SK-N-SH treated with all-trans-retinoic acid at 6 μM for 48 hours (cell line): ENCODE results near the gene CDH4.

Source experiments
- ATAC-seq: fragments of 200-7000 bp; cut with Tn5 transposase; 3 replicates; pipeline ENCODE4 v1.9.1; 2020; ENCODE audit warnings: mild to moderate bottlenecking, moderate library complexity
- ARNTL ChIP-seq: fragments of 450-650 bp; formaldehyde crosslinking; IDR thresholded peaks from 2 replicates; pipeline ENCODE4 v1.5.0; 2020; ENCODE audit warnings: low read depth, mild to moderate bottlenecking, moderate library complexity, borderline replicate concordance
- CREB5 ChIP-seq: fragments of 250-450 bp; sonication (Bioruptor Pico); IDR thresholded peaks from 2 replicates; pipeline ENCODE4 v1.5.1; 2020; ENCODE audit warnings: low read depth, mild to moderate bottlenecking, moderate library complexity
- CSDC2 ChIP-seq: fragments of 250-450 bp; sonication (Bioruptor Pico); IDR thresholded peaks from 2 replicates; pipeline ENCODE4 v1.5.0; 2020; ENCODE audit warnings: mild to moderate bottlenecking, moderate library complexity
- CSRNP3 ChIP-seq: fragments of 250-450 bp; sonication (Bioruptor Pico); IDR thresholded peaks from 2 replicates; pipeline ENCODE4 v1.5.1; 2021; ENCODE audit warnings: mild to moderate bottlenecking, moderate library complexity
- ESRRG ChIP-seq: fragments of 250-450 bp; sonication (Bioruptor Pico); IDR thresholded peaks from 2 replicates; pipeline ENCODE4 v1.6.1; 2021; ENCODE audit warnings: mild to moderate bottlenecking
- GLIS3 ChIP-seq: fragments of 250-450 bp; sonication (Bioruptor Pico); IDR thresholded peaks from 2 replicates; pipeline ENCODE4 v1.5.0; 2020; ENCODE audit warnings: mild to moderate bottlenecking, moderate library complexity
- ISL1 ChIP-seq: fragments of 250-450 bp; sonication (Bioruptor Pico); IDR thresholded peaks from 2 replicates; pipeline ENCODE4 v2.1.2; 2022; ENCODE audit warnings: mild to moderate bottlenecking, moderate library complexity
- PATZ1 ChIP-seq: fragments of 250-450 bp; sonication (Bioruptor Pico); IDR thresholded peaks from 2 replicates; pipeline ENCODE4 v1.8.0; 2020; ENCODE audit warnings: mild to moderate bottlenecking, moderate library complexity, borderline replicate concordance
- POU6F1 ChIP-seq: fragments of 250-450 bp; sonication (Bioruptor Pico); IDR thresholded peaks from 2 replicates; pipeline ENCODE4 v1.8.0; 2021; ENCODE audit warnings: low read depth, mild to moderate bottlenecking, moderate library complexity, borderline replicate concordance
- PPARA ChIP-seq: fragments of 250-450 bp; sonication (Bioruptor Pico); IDR thresholded peaks from 2 replicates; pipeline ENCODE4 v1.5.0; 2020; ENCODE audit warnings: mild to moderate bottlenecking, borderline replicate concordance
- RARB ChIP-seq: fragments of 250-450 bp; sonication (Bioruptor Pico); IDR thresholded peaks from 2 replicates; pipeline ENCODE4 v1.8.0; 2021; ENCODE audit warnings: mild to moderate bottlenecking, moderate library complexity
- SNAI2 ChIP-seq: fragments of 250-450 bp; sonication (Bioruptor Pico); IDR thresholded peaks from 2 replicates; pipeline ENCODE4 v1.5.0; 2020; ENCODE audit warnings: mild to moderate bottlenecking, moderate library complexity
- TCF4 ChIP-seq: fragments of 250-450 bp; sonication (Bioruptor Pico); IDR thresholded peaks from 2 replicates; pipeline ENCODE4 v1.8.0; 2021; ENCODE audit warnings: mild to moderate bottlenecking, moderate library complexity, borderline replicate concordance
- TOX ChIP-seq: fragments of 250-450 bp; sonication (Bioruptor Pico); IDR thresholded peaks from 2 replicates; pipeline ENCODE4 v1.8.0; 2021; ENCODE audit warnings: mild to moderate bottlenecking, moderate library complexity, borderline replicate concordance
- TSHZ2 ChIP-seq: fragments of 250-450 bp; sonication (Bioruptor Pico); IDR thresholded peaks from 2 replicates; pipeline ENCODE4 v1.5.0; 2020; ENCODE audit warnings: mild to moderate bottlenecking, moderate library complexity
- ZC3H10 ChIP-seq: fragments of 250-450 bp; sonication (Bioruptor Pico); IDR thresholded peaks from 2 replicates; pipeline ENCODE4 v1.5.1; 2021; ENCODE audit warnings: mild to moderate bottlenecking, moderate library complexity
- ZFP3 ChIP-seq: fragments of 250-450 bp; sonication (Bioruptor Pico); IDR thresholded peaks from 2 replicates; pipeline ENCODE4 v1.5.0; 2020; ENCODE audit warnings: mild to moderate bottlenecking, moderate library complexity
- ZFP30 ChIP-seq: fragments of 450-650 bp; formaldehyde crosslinking; IDR thresholded peaks from 2 replicates; pipeline ENCODE4 v1.5.0; 2022; ENCODE audit warnings: mild to moderate bottlenecking, moderate library complexity
- ZNF70 ChIP-seq: fragments of 450-650 bp; formaldehyde crosslinking; IDR thresholded peaks from 2 replicates; pipeline ENCODE4 v1.5.0; 2020; ENCODE audit warnings: mild to moderate bottlenecking, moderate library complexity
- ZNF8 ChIP-seq: fragments of 450-650 bp; formaldehyde crosslinking; IDR thresholded peaks from 2 replicates; pipeline ENCODE4 v1.5.0; 2020; ENCODE audit warnings: mild to moderate bottlenecking, moderate library complexity

Gene CDH4

GRCh38 chr20:61923371-61924166 lies 671.5 kb downstream of the CDH4 start:
- TF ChIP-seq CSDC2, result no peak
- no peak for TF ChIP-seq ZC3H10
- TF ChIP-seq ZFP3, result no peak
- no peak for ATAC-seq

- TF ChIP-seq POU6F1 (no peak), RARB (CRISPR knock-in tag) (no peak), ZNF8 (CRISPR knock-in tag) (no peak), ISL1 (no peak), SNAI2 (CRISPR knock-in tag) (no peak), ESRRG (no peak), CSDC2 (no peak), CREB5 (CRISPR knock-in tag) (no peak), ZFP30 (no peak), PATZ1 (no peak), ZNF70 (CRISPR knock-in tag) (no peak), TOX (CRISPR knock-in tag) (no peak), TCF4 (no peak)
- ATAC-seq, result no peak
Measured at GRCh38 chr20:61924211-61924857, 672.3 kb downstream of the CDH4 start.

GRCh38 chr20:61924858-61925554 lies 672.9 kb downstream of the CDH4 start:
- no peak for ATAC-seq
- TF ChIP-seq PPARA (no peak), GLIS3 (no peak), CREB5 (CRISPR knock-in tag) (no peak)

GRCh38 chr20:61925555-61926252 lies 673.6 kb downstream of the CDH4 start:
- ATAC-seq, result no peak
- no peak for TF ChIP-seq CSDC2
- TF ChIP-seq SNAI2 (CRISPR knock-in tag), result no peak
- no peak for TF ChIP-seq RARB (CRISPR knock-in tag)
- TF ChIP-seq TSHZ2 (CRISPR knock-in tag), result no peak
- TF ChIP-seq CSRNP3 (CRISPR knock-in tag), result no peak
- no peak for TF ChIP-seq ZC3H10
- no peak for TF ChIP-seq POU6F1
- no peak for TF ChIP-seq GLIS3
- no peak for TF ChIP-seq TOX (CRISPR knock-in tag)
- TF ChIP-seq ESRRG, result no peak
- TF ChIP-seq TCF4, result no peak
- no peak for TF ChIP-seq PPARA
- no peak for TF ChIP-seq ARNTL
- no peak for TF ChIP-seq ZNF8 (CRISPR knock-in tag)
